Measurements from ENCODE around the gene RAB30. TPM values are rescaled to one million over a fixed set of nuclear protein-coding genes. Genes with fewer than 3 reads are reported as not detected.
A peak's percentile ranks its signal among the peaks of the same experiment; 100 is the strongest.

The RAB30 gene
- total RNA-seq, 1 donor from 2014 or later = 160 TPM

GRCh38 chr11:83102834-83103233, 31.1 kb upstream of the RAB30 start:
- intact Hi-C loops (cut with micrococcal nuclease) = no loop called here
- no peaks in the 10 kb centered on the region for H3K9me3 Mint-ChIP-seq
- H3K27ac Mint-ChIP-seq = no peak overlapping the region
- CTCF ChIA-PET = no interaction called here
- no peak for DNase-seq
- peaks cover 3% of the 10 kb centered on the region for H3K4me1 Mint-ChIP-seq
- TF ChIP-seq CTCF (IDR thresholded peaks at IDR 0.05) = no peak
- POLR2A ChIA-PET = no interaction called here
- H3K4me3 Mint-ChIP-seq = no peak overlapping the region
- no peak for ATAC-seq (ENCODE audit: low read depth)
- no peaks in the 10 kb centered on the region for H3K27me3 Mint-ChIP-seq
- H3K36me3 Mint-ChIP-seq (ENCODE audit: low read depth) = no peaks in the 10 kb centered on the region

- intact Hi-C loops (cut with micrococcal nuclease) = no loop called here
- no peak for TF ChIP-seq CTCF (IDR thresholded peaks at IDR 0.05)
- POLR2A ChIA-PET = interaction anchor here (0.7 kb wide), 1 partner anchor 230 kb away, joined by 4 read pairs; no protein-coding TSS in a partner anchor
- no peak for ATAC-seq (ENCODE audit: low read depth)
- CTCF ChIA-PET = no interaction called here
- Mint-ChIP-seq H3K36me3 (ENCODE audit: low read depth) (no peaks in the 10 kb centered on the region), H3K4me3 (no peak overlapping the region), H3K27me3 (no peaks in the 10 kb centered on the region), H3K9me3 (no peaks in the 10 kb centered on the region), H3K4me1 (peaks cover 10% of the 10 kb centered on the region), H3K27ac (no peak overlapping the region)
- no peak for DNase-seq
Measured at GRCh38 chr11:83097429-83098075, 25.9 kb upstream of the RAB30 start.

GRCh38 chr11:83093634-83094033, 21.9 kb upstream of the RAB30 start:
- intact Hi-C loops (cut with micrococcal nuclease) = no loop called here
- TF ChIP-seq CTCF (IDR thresholded peaks at IDR 0.05) = no peak
- no peak overlapping the region for H3K27ac Mint-ChIP-seq
- H3K4me3 Mint-ChIP-seq = no peak overlapping the region
- ChIA-PET POLR2A (interaction anchor here (0.5 kb wide), 1 partner anchor 7 kb away, joined by 4 read pairs; no protein-coding TSS in a partner anchor), CTCF (interaction anchor here (0.6 to 1.5 kb wide), 2 partner anchors 170 to 226 kb away, joined by 3 to 7 read pairs; no protein-coding TSS in a partner anchor)
- ATAC-seq (ENCODE audit: low read depth) = no peak
- no peaks in the 10 kb centered on the region for H3K27me3 Mint-ChIP-seq
- peaks cover 11% of the 10 kb centered on the region for H3K4me1 Mint-ChIP-seq
- H3K9me3 Mint-ChIP-seq = no peaks in the 10 kb centered on the region
- DNase-seq = no peak
- peaks cover 4% of the 10 kb centered on the region for H3K36me3 Mint-ChIP-seq (ENCODE audit: low read depth)

- Mint-ChIP-seq H3K27ac (no peak overlapping the region), H3K4me1 (peaks cover 11% of the 10 kb centered on the region), H3K27me3 (no peaks in the 10 kb centered on the region), H3K36me3 (ENCODE audit: low read depth) (peaks cover 4% of the 10 kb centered on the region), H3K9me3 (no peaks in the 10 kb centered on the region), H3K4me3 (no peak overlapping the region)
- ChIA-PET CTCF (interaction anchor here (1.5 kb wide), 1 partner anchor 169 kb away, joined by 3 read pairs; no protein-coding TSS in a partner anchor), POLR2A (interaction anchor here (0.5 to 0.6 kb wide), 2 partner anchors 8 to 47 kb away, joined by 3 to 4 read pairs; no protein-coding TSS in a partner anchor)
- ATAC-seq (ENCODE audit: low read depth) (no peak), DNase-seq (no peak)
- no peak for TF ChIP-seq CTCF (IDR thresholded peaks at IDR 0.05)
- intact Hi-C loops (cut with micrococcal nuclease) = no loop called here
Measured at GRCh38 chr11:83092488-83093384, 21.0 kb upstream of the RAB30 start.

- Mint-ChIP-seq H3K4me3 (no peak overlapping the region), H3K27me3 (no peaks in the 10 kb centered on the region), H3K9me3 (no peaks in the 10 kb centered on the region), H3K27ac (peak overlapping the region; percentile 8), H3K36me3 (ENCODE audit: low read depth) (peaks cover 6% of the 10 kb centered on the region), H3K4me1 (peaks cover 19% of the 10 kb centered on the region)
- ATAC-seq (ENCODE audit: low read depth) (no peak), DNase-seq (no peak)
- intact Hi-C loops (cut with micrococcal nuclease) = loop anchor here (5.0 kb wide), 1 partner anchor 163 kb away; no protein-coding TSS in a partner anchor
- TF ChIP-seq CTCF (IDR thresholded peaks at IDR 0.05) = no peak
- POLR2A ChIA-PET = interaction anchor here (1.0 to 1.1 kb wide), 4 partner anchors 53 to 181 kb away, joined by 3 to 5 read pairs (median 4); partner anchors contain the start of gene PCF11
- CTCF ChIA-PET = interaction anchor here (1.1 to 2.3 kb wide), 4 partner anchors 15 to 222 kb away, joined by 3 to 12 read pairs (median 3); no protein-coding TSS in a partner anchor
Measured at GRCh38 chr11:83088965-83089364, 17.3 kb upstream of the RAB30 start.

Measured in activated B cell treated with CpG ODN at 0.5 μM for 24 hours (primary cell).